Spleen (tissue), 11 donors: ENCODE measurements around the gene MXD4. TPM values are rescaled to one million over a fixed set of nuclear protein-coding genes. Genes with fewer than 3 reads are reported as not detected.
"Not testable (repeated sequence)": the region's sequence is repeated elsewhere in the genome, so short reads cannot be mapped to it uniquely, and the experiment has no call there.

Source experiments
- DNase-seq: peaks from one replicate; pipeline ENCODE4 v3.0.0-alpha.2; 2020
- H3K27ac ChIP-seq, 8 donors: fragments of 200-600 bp; sonication (generic) in 7 of 8; 1 replicate in 4 of 8; 2 replicates in 4 of 8; pipeline versions ENCODE4 v1.5.0 to v1.8.0; 2016 to 2021; ENCODE audit warnings: inconsistent platforms in 4 of 8, mild to moderate bottlenecking in 4 of 8, moderate library complexity in 1 of 8
- H3K27me3 ChIP-seq, 7 donors: fragments of 200-600 bp; sonication (generic) in 6 of 7; replicated peaks in 1 of 7; 1 replicate in 4 of 7; 2 replicates in 3 of 7; pipeline versions ENCODE4 v1.5.0 to v1.8.0; 2016 to 2021; ENCODE audit warnings: inconsistent platforms in 3 of 7, mild to moderate bottlenecking in 1 of 7
- H3K36me3 ChIP-seq, 6 donors: fragments of 200-600 bp; sonication (generic) in 5 of 6; 1 replicate in 4 of 6; 2 replicates in 2 of 6; pipeline versions ENCODE4 v1.5.0 to v1.8.0; 2016 to 2021; ENCODE audit warnings: inconsistent platforms in 2 of 6
- H3K4me1 ChIP-seq, 6 donors: fragments of 200-600 bp; sonication (generic) in 5 of 6; 1 replicate in 3 of 6; 2 replicates in 3 of 6; pipeline versions ENCODE4 v1.5.0 to v1.8.0; 2016 to 2021; ENCODE audit warnings: inconsistent platforms in 3 of 6
- H3K4me3 ChIP-seq, 8 donors: fragments of 200-600 bp; sonication (generic) in 7 of 8; 1 replicate in 4 of 8; 2 replicates in 4 of 8; pipeline versions ENCODE4 v1.5.0 to v1.8.0; 2016 to 2021; ENCODE audit warnings: inconsistent platforms in 4 of 8, mild to moderate bottlenecking in 4 of 8, moderate library complexity in 2 of 8
- H3K9me3 ChIP-seq, 8 donors: fragments of 200-600 bp; sonication (generic) in 7 of 8; 1 replicate in 4 of 8; 2 replicates in 4 of 8; pipeline versions ENCODE4 v1.5.0 to v1.8.0; 2016 to 2021; ENCODE audit warnings: inconsistent platforms in 4 of 8
- POLR2A ChIP-seq, 3 donors: fragments of 450-650 bp; IDR thresholded peaks; one replicate each; pipeline ENCODE4 v1.5.1; 2017; ENCODE audit warnings: antibody characterized with exemption in 3 of 3, mild to moderate bottlenecking in 1 of 3
- POLR2AphosphoS5 ChIP-seq, 3 donors: sonication (generic); formaldehyde crosslinking; IDR thresholded peaks; one replicate each; pipeline ENCODE4 v1.5.1; 2017; ENCODE audit warnings: antibody characterized with exemption in 3 of 3
- WGBS, 5 donors: extraction: QIAGEN DNeasy Blood & Tissue Kit in 3 of 5; methylation state at CpG; one replicate each; pipeline versions ENCODE4 v1.1.5 to v1.1.7; 2013 to 2018; 5-methylcytosine and 5-hydroxymethylcytosine counted together
- intact Hi-C: fragments of 100-400 bp; cut with DNase I; formaldehyde crosslinking; loops from one replicate; pipeline ENCODE4 v1.15.0; 2023; ENCODE audit warnings: low total_unique reads
- polyA plus RNA-seq, 3 donors: library from polyadenylated mRNA; stranded (reverse); fragments of 200-250 nt; gene quantifications; one replicate each; pipeline ENCODE4 v1.2.1, GENCODE V29; 2013
- total RNA-seq, 7 donors: library from RNA; depleted of rRNA in 3 of 7; stranded (reverse); fragments of >200 nt in 3 of 7; fragmentation: NEBNext Ultra II Directional in 4 of 7; extraction: Animal tissue kit (Norgen Biotek cat#: 25700) in 4 of 7; gene quantifications; one replicate each; pipeline versions ENCODE4 v1.1.0 to v1.2.1, GENCODE V29; 2016 to 2021
- TF ChIP-seq, protein P1 (sequence below), 11 experiments: fragments of 200-600 bp in 7 of 11; fragments of 450-650 bp in 4 of 11; sonication (generic) in 4 of 11; IDR thresholded peaks in 8 of 11; conservative IDR thresholded peaks in 3 of 11; 1 replicate in 7 of 11; 2 replicates in 4 of 11; pipeline versions ENCODE4 v1.4.0 to v1.8.0; 2016 to 2021; ENCODE audit warnings: antibody characterized with exemption in 11 of 11, inconsistent platforms in 4 of 11, mild to moderate bottlenecking in 1 of 11
- donor health status: healthy with polysubstance abuse.
- donor health status: DM: no; HTN: no; CAD: no; lungs with moderate emphysema.
- donor health status: DM: no; HTN: no; CAD: no.
- donor health status: Bipolar disorder and iron deficiency.
- donor health status: healthy.
- donor health status: DM: no; HTN: no; CAD: no.
- donor health status: DM: yes; HTN: yes; CAD: no.

Gene MXD4
- total and polyA plus RNA-seq, 10 donors, result 36.0 to 128 (median 106) TPM

DNA sequence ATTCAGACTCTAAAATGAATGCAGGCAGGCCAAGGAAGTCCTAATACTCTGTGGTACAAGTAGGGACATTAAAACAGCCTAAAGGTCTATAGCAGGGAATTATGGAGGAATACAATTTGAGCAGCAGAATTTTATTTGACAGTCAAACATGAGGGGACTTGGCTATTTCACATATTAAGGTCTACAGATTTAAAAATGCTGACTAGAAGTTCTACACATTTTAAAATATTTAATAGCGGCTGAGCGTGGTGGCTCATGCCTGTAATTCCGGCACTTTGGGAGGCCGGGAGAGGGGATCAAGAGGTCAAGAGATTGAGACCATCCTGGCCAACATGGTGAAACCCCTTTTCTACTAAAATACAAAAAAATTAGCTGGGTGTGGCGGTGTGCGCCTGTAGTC lies 30.8 kb downstream of the MXD4 start:
- WGBS, 5 donors, result 95 to 99% (median 98%) methylated on average over 6 of the region's 6 CpGs
- Histone ChIP-seq H3K9me3 (no peaks in the 10 kb centered on the region), H3K36me3 (peaks cover 0 to 84% (median 25%) of the 10 kb centered on the region in 6 donors), H3K27ac (no peak overlapping the region), H3K4me1 (peaks cover 0 to 9% (median 0%) of the 10 kb centered on the region in 6 donors), H3K4me3 (no peak overlapping the region), H3K27me3 (no peaks in the 10 kb centered on the region)
- DNase-seq, result no peak
- TF ChIP-seq, protein P1, sequence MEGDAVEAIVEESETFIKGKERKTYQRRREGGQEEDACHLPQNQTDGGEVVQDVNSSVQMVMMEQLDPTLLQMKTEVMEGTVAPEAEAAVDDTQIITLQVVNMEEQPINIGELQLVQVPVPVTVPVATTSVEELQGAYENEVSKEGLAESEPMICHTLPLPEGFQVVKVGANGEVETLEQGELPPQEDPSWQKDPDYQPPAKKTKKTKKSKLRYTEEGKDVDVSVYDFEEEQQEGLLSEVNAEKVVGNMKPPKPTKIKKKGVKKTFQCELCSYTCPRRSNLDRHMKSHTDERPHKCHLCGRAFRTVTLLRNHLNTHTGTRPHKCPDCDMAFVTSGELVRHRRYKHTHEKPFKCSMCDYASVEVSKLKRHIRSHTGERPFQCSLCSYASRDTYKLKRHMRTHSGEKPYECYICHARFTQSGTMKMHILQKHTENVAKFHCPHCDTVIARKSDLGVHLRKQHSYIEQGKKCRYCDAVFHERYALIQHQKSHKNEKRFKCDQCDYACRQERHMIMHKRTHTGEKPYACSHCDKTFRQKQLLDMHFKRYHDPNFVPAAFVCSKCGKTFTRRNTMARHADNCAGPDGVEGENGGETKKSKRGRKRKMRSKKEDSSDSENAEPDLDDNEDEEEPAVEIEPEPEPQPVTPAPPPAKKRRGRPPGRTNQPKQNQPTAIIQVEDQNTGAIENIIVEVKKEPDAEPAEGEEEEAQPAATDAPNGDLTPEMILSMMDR (IDR thresholded peaks at IDR 0.05 in 8 of 11, conservative IDR thresholded peaks at IDR 0.05 in 3 of 11), result no peak
- no peak for TF ChIP-seq POLR2A (IDR thresholded peaks at IDR 0.05)
- TF ChIP-seq POLR2AphosphoS5 (IDR thresholded peaks at IDR 0.05), result no peak
- intact Hi-C loops, result no loop called here

DNA sequence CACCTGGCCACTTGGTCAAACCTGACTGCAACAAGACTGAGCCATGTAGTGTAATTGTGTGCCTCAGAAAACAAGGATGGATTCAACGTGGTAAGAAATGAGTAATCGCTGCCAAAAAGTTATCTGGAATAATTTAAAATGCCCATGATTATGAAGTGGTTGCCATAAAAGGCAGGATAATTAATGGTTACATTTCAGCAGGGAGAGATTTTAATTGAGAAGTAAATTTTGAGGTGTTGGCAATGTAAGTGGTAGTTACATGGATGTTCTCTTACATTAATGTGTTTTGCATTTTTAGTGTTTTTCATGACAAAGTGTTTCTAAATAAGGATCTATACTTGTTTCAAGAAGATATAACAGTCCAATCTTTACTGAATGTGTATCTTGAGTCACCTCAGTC lies 35.6 kb downstream of the MXD4 start:
- intact Hi-C loops, result no loop called here
- Histone ChIP-seq H3K27me3 (no peaks in the 10 kb centered on the region), H3K27ac (no peak overlapping the region), H3K9me3 (no peaks in the 10 kb centered on the region), H3K4me1 (no peaks in the 10 kb centered on the region), H3K36me3 (peaks cover 0 to 86% (median 9%) of the 10 kb centered on the region in 6 donors), H3K4me3 (no peak overlapping the region)
- DNase-seq, result no peak
- 81 to 94% (median 92%) methylated on average over 2 of the region's 2 CpGs for WGBS, 5 donors
- TF ChIP-seq POLR2A (IDR thresholded peaks at IDR 0.05) (no peak), POLR2AphosphoS5 (IDR thresholded peaks at IDR 0.05) (no peak)
- TF ChIP-seq, protein P1 (IDR thresholded peaks at IDR 0.05 in 8 of 11, conservative IDR thresholded peaks at IDR 0.05 in 3 of 11), result no peak

DNA sequence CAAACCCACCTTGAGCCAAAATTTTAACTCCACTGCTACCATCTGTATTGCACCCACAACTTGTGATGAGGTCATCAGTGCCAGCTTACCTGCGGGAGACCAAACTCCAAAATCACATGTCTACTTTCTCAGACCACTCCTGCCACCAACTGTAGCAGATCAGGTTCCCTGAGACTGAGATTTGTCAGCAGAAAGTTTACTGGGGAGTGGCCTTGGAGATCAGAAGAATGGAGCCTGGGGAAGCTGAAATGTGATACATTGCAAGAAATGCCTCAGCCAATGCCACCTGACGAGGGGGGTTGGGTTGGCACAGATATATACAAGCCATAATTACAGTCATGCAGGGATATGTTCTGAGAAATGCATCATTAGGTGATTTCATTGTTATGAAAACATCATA lies 39.1 kb downstream of the MXD4 start:
- Histone ChIP-seq H3K4me1 (peaks cover 0 to 9% (median 3%) of the 10 kb centered on the region in 6 donors), H3K4me3 (no peak overlapping the region), H3K36me3 (peaks cover 0 to 61% (median 5%) of the 10 kb centered on the region in 6 donors), H3K9me3 (no peaks in the 10 kb centered on the region), H3K27ac (no peak overlapping the region), H3K27me3 (no peaks in the 10 kb centered on the region)
- TF ChIP-seq, protein P1 (IDR thresholded peaks at IDR 0.05 in 8 of 11, conservative IDR thresholded peaks at IDR 0.05 in 3 of 11), result no peak
- no peak for TF ChIP-seq POLR2A (IDR thresholded peaks at IDR 0.05)
- no peak for TF ChIP-seq POLR2AphosphoS5 (IDR thresholded peaks at IDR 0.05)
- no peak for DNase-seq
- 92 to 98% (median 95%) methylated on average over 2 of the region's 2 CpGs for WGBS, 5 donors
- intact Hi-C loops, result loop anchor here (5.0 kb wide), 1 partner anchor 219 kb away; no protein-coding TSS in a partner anchor

DNA sequence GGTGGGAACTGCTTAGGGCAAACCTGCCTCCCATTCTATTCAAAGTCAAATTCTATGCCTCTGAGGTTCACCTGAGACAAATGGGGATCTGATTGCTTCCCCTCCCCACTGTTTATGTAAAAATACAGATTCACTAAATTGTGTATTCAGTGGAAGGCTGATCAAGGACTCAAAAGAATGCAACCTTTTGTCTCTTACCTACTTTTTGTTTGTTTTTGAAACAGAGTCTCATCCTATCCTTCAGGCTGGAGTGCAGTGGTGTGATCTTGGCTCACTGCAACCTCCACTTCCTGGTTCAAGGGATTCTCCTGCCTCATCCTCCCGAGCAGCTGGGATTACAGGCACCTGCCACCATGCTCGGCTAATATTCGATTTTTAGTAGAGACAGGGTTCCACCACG lies 40.5 kb downstream of the MXD4 start:
- H3K36me3 ChIP-seq, result peaks cover 0 to 49% (median 5%) of the 10 kb centered on the region in 6 donors
- not testable (repeated sequence) for H3K27me3 ChIP-seq, H3K4me3 ChIP-seq, H3K4me1 ChIP-seq, H3K9me3 ChIP-seq, DNase-seq, H3K27ac ChIP-seq
- 65 to 84% (median 81%) methylated on average over 4 of the region's 4 CpGs for WGBS, 5 donors
- intact Hi-C loops, result loop anchor here (5.0 kb wide), 1 partner anchor 221 kb away; no protein-coding TSS in a partner anchor
